KG1 (cell line): ENCODE measurements around the gene SPEN.
"Not testable (repeated sequence)": the region's sequence is repeated elsewhere in the genome, so short reads cannot be mapped to it uniquely, and the experiment has no call there.

Experiments
- DNase-seq: peaks from one replicate; lab custom pipeline; 2025; lab: John Stamatoyannopoulos, UW

The SPEN gene

DNA sequence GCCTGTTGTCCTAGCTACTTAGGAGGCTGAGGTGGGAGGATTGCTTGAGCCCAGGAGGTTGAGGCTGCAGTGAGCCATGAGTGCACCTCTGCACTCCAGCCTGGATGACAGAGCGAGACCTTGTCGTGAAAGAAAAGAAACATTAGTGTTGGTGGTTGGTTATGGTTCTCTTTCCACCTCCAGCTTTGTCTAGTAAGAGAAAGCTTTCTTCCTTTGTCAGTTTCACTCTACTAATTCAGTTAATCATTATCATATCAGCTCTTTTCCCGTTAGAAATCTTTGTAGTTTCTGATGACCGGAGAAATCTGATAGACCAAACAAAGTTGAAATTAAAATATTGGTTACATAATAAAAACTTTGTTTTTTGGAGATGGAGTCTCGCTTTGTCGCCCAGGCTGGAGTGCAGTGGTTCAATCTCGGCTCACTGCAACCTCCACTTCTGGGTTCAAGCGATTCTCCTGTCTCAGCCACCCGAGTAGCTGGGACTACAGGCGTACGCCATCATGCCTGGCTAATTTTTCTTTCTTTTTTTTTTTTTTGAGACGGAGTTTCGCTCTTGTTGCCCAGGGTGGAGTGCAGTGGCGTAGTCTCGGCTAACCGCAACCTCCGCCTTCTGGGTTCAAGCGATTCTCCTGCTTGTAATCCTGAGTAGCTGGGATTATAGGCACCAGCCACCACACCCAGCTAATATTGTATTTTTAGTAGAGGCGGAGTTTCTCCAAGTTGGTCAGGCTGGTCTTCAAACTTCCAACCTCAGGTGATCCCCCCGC is 49.5 kb downstream of the SPEN start:
- DNase-seq = not testable (repeated sequence)

DNA sequence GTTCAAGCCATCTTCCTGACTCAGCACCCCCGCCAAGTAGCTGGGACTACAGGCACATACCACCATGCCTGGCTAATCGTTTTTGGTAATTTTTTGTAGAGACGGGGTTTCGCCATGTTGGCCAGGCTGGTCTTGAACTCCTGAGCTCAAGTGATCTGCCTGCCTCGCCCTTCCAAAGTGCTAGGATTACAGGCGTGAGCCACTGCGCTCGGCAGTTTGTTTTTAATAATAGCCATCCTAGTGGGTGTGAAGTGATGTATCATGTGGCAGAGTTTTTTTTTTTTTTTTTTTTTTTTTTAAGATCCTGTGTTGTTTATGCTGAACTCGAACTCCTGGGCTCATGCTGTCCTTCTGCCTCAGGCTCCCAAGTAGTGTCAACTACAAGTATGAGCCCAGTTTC is 51.8 kb downstream of the SPEN start:
- DNase-seq = no peak

DNA sequence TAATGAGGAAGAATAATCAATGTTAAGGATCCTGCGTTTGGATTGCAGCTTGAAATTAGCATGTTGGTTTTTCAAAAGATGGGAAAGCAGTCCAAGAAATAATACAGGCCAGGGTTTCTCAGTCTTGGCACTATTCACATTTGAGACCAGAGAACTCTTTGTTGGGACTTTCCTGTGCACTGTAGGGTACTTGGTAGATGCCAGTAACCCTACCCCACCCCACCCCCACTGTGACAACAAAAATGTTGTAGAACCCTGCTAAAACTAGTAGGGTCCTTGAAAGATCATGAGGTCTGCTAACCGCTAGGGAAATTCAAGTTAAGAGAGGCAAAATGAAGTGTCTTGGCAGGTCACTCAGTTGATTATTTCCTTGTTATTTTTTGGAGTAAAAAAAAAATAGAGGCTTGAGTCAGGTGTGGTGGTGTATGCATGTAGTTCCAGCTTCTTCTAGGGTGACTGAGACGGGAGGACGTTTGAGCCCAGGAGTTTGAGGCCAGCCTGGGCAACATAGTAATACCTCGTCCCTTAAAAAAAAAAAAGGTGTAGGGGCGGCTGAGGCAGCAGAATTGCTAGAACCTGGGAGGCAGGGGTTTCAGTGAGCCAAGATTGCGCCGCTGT is 53.3 kb downstream of the SPEN start:
- DNase-seq = no peak

DNA sequence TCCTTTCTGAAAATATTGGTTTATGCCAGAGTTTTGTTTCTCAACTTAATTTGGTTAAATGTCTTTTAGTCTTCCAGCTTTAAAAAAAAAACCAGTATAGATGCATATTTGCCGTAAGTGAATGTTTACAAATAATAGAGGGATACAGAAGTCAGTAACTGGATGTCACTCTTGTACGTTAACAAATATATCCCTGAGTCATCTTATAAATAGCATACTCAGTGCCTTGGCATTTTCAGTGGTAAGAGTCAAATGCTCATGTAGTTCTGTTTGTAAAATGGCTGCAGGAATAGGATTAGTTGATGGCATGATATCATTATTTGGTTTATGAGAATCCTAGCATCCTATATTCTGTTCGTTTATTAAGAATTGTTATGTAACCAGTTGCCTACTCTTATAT is 55.4 kb downstream of the SPEN start:
- DNase-seq = no peak

DNA sequence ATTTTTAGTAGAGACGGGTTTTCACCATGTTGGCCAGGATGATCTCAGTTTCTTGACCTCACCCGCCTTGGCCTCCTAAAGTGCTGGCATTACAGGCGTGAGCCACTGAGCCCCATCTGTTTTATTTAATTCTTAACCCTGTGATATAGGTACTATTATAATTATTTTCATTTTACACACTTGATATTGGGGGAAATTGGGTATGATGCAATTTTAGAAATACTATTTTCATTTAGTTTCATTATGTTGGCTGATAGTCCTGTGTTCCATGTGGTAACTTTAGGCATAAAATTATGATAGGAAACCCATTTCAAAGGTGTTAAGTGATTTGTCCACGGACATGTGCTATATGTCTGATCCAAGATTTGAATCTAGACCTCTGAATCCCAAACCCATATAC is 61.1 kb downstream of the SPEN start:
- no peak for DNase-seq

DNA sequence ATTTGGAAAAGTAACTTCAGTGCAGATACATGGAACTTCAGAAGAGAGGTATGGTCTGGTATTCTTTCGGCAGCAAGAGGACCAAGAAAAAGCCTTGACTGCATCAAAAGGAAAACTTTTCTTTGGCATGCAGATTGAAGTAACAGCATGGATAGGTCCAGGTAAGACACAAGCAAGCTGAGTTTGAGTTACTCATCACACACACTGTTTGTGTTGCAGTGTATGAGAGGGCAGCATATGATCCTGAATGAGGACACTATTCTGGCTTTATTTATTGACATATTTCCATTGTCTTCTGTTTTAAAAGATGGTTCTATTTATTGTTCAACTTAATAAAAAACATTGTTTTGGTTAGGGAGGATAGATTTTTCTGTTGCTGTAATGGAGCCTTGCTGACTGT is 63.6 kb downstream of the SPEN start:
- DNase-seq = no peak

DNA sequence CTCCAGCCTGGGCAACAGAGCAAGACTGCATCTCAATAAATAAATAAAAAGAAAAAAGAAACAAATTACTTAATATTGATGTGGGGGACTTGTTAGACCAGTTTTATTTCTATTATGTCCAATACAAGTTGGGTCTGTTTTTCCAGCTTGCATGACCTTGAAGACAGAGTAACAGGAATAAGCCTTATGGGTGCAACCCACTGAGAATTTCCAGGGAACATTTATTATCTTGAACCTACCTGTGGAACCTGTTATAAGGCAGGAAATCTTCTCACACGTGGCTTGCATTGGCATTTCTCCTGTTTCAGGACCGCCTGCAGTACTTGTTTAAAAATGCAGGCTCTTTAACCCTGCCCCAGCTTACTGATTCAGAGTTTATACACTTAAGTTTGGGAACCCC is 64.4 kb downstream of the SPEN start:
- DNase-seq = no peak

DNA sequence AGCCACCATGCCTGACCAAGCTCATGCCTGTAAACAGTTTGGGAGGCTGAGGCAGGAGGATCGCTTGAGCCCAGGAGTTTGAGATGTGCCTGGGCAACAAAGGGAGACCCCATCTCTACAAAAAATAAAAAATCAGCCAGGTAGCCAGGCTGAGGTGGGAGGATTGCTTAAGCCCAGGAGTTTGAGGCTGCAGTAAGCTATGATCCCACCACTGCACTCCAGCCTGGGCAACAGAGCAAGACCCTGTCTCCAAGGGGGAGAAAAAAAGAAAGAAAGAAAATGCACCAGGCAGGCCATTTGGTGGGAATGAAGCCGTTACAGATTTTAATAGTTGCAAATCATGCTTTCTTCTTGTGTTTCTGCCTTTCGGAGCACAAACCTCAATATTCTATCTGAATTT is 66.1 kb downstream of the SPEN start:
- not testable (repeated sequence) for DNase-seq

DNA sequence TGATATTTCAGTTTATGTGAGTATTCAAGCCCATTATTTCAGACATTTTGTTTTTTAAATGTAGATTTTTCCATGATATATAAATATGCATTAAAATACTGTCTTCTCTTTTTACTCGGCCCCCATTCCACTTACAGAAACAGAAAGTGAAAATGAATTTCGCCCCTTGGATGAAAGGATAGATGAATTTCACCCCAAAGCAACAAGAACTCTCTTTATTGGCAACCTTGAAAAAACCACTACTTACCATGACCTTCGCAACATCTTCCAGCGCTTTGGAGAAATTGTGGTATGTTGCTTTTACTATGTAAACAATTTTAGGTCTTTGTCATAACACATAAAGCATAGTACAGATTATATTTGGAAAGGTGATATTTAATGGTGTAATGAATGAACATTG is 68.5 kb downstream of the SPEN start:
- DNase-seq = no peak

DNA sequence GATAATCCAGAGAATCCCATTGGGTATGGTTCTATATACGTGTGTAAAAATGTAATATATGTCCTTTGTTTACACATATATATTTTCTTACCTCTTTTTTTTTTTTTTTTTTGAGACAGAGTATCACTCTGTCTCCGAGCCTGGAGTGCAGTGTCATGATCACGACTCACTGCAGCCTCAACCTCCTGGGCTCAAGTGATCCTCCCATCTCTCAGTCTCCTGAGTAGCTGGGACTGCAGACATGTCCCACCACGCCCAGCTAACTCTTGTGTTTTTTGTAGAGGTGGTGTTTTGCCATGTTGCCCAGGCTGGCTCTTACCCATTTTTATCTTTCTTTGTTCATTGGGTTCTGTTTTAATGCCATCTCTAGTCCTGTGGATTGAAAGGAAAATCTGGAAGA is 68.9 kb downstream of the SPEN start:
- no peak for DNase-seq

DNA sequence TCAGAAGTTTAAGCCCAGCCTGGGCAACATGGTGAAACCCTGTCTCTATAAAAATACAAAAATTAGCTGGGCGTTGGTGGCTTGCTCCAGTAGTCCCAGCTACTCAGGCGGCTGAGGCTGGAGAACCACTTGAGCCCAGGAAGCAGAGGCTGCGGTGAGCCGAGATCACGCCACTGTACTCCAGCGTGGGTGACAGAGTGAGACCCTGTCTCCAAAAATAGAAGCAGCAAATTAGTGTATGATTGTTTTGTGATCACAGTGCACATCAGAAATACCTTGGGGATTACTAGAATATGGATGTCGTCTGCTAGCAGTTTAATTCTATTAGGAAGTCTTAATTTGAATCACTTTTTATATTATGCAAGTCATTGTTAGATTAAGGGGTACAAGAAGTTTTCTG is 69.4 kb downstream of the SPEN start:
- no peak for DNase-seq

DNA sequence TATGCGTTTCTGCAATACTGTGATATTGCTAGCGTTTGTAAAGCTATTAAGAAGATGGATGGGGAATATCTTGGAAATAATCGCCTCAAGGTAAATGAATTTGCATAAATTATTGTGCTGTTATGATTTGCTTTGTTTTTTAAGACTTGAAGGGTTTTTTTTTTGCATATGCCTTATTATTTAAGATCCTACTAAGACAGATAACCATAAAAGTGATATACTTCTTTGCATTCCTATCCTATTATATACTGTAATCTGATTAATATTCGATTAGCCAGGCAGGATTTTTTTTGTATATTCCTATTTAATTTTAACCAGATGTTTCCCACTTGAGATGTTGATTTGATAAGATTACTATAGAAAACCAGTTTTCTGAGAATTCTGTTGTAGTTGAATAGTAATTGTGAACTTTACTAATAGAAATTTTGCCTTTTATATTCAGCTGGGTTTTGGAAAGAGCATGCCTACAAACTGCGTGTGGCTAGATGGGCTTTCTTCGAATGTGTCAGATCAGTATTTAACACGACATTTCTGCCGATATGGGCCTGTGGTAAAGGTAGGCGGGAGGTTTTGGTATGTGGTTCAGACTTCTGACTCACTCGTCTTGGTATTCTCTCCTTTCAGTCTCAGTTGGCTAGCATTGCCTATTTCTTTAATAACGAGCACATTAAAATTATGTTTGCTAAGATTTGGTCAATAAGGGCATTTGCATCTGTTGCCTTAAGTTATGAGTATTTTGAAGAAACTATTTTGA is 71.6 kb downstream of the SPEN start:
- no peak for DNase-seq

DNA sequence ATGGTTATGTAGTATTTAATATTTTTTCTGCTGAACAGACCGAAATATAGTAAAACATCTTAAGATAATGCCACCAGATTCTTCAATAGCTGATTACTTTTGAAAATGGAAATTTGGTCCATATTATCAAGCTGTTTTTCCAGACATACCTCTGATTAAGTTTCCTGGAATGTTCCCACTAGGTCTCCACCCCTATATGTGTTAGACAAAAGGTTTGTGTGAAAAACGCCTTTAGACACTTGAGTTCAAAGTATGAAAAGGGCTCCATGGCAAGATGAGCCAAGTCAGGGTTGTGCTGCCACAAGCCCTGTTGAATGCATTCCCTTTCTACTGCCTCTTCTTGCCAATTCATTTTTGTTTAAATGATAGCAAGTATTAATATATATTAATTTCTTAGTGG is 75.7 kb downstream of the SPEN start:
- DNase-seq = no peak

DNA sequence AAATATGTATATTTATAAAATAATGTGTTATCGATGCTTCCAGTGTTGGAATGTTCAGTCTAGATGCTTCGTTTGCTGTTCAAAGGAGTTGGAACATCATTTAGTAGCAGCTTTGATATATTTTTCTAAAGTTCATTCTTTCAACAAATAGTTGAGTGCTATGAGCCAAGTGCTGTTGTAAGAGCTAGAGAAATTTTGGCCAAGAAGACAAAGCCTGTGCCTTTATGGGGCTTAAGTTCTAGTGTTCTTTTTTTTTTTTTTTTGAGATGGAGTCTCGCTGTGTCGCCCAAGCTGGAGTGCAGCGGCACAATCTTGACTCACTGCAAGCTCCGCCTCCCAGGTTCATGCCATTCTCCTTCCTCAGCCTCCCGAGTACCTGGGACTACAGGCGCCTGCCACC is 78.9 kb downstream of the SPEN start:
- DNase-seq = not testable (repeated sequence)

DNA sequence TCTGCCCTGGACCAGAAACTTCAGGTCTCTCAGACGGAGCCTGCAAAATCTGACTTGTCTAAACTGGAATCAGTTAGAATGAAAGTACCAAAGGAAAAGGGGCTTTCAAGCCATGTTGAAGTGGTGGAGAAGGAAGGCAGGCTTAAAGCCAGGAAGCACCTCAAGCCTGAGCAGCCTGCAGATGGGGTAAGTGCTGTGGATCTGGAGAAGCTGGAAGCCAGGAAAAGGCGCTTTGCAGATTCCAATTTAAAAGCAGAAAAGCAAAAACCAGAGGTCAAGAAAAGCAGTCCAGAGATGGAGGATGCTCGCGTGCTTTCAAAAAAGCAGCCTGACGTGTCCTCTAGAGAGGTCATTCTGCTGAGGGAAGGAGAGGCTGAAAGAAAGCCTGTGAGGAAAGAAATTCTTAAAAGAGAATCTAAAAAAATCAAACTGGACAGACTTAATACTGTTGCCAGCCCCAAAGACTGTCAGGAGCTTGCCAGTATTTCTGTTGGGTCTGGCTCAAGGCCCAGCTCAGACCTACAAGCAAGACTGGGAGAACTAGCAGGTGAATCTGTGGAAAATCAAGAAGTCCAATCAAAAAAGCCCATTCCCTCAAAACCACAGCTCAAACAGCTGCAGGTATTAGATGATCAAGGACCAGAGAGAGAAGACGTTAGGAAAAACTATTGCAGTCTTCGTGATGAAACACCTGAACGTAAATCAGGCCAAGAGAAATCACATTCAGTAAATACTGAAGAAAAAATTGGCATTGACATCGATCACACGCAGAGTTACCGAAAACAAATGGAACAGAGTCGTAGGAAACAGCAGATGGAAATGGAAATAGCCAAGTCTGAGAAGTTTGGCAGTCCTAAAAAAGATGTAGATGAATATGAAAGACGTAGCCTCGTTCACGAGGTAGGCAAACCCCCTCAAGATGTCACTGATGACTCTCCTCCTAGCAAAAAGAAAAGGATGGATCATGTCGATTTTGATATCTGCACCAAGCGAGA is 81.8 kb downstream of the SPEN start:
- DNase-seq = no peak

DNA sequence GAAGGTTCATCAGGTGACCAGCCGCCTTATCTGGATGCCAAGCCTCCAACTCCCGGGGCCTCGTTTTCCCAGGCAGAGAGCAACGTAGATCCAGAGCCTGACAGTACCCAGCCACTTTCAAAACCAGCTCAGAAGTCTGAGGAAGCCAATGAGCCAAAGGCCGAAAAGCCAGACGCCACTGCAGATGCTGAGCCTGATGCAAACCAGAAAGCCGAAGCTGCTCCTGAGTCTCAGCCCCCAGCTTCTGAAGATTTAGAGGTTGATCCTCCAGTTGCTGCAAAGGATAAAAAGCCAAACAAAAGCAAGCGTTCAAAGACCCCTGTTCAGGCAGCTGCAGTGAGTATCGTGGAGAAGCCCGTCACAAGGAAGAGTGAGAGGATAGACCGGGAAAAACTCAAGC is 83.9 kb downstream of the SPEN start:
- no peak for DNase-seq

DNA sequence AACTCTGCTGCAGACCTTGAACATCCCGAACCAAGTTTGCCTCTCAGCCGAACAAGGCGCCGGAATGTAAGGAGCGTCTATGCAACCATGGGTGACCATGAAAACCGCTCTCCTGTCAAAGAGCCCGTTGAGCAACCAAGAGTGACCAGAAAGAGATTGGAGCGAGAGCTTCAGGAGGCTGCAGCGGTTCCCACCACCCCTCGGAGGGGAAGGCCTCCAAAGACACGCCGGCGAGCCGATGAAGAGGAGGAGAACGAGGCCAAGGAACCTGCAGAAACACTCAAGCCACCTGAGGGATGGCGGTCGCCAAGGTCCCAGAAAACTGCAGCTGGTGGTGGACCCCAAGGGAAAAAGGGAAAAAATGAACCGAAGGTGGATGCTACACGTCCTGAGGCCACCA is 84.4 kb downstream of the SPEN start:
- no peak for DNase-seq

DNA sequence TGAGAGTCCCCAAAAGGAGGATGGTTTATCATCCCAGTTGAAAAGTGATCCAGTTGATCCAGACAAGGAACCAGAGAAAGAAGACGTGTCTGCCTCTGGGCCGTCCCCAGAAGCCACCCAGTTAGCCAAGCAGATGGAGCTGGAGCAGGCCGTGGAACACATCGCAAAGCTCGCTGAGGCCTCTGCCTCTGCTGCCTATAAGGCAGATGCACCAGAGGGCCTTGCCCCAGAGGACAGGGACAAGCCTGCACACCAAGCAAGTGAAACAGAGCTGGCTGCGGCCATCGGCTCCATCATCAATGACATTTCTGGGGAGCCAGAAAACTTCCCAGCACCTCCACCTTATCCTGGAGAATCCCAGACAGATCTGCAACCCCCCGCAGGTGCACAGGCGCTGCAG is 85.1 kb downstream of the SPEN start:
- no peak for DNase-seq

DNA sequence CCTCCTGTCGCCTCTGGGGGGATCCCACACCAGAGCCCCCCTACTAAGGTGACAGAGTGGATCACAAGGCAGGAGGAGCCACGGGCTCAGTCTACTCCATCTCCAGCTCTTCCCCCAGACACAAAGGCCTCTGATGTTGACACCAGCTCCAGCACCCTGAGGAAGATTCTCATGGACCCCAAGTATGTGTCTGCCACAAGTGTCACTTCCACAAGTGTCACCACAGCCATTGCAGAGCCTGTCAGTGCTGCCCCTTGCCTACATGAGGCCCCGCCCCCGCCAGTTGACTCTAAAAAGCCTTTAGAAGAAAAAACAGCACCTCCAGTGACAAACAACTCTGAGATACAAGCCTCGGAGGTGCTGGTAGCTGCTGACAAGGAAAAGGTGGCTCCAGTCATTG is 86.2 kb downstream of the SPEN start:
- DNase-seq = no peak

DNA sequence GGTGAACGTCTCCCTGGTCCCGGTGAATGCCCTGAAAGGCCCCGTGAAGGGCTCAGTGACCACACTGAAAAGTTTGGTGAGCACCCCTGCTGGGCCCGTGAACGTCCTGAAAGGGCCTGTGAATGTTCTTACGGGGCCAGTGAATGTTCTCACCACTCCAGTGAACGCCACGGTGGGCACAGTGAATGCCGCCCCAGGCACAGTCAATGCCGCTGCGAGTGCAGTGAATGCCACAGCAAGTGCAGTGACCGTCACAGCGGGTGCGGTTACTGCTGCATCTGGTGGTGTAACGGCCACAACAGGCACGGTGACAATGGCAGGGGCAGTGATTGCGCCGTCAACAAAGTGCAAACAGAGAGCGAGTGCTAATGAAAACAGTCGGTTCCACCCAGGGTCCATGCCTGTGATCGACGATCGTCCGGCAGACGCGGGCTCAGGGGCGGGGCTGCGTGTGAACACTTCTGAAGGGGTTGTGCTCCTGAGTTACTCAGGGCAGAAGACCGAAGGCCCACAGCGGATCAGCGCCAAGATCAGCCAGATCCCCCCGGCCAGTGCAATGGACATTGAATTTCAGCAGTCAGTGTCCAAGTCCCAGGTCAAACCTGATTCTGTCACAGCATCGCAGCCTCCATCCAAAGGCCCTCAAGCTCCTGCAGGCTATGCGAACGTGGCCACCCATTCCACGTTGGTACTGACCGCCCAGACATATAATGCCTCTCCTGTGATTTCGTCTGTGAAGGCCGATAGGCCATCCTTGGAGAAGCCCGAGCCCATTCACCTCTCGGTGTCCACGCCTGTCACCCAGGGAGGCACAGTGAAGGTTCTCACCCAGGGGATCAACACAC is 86.9 kb downstream of the SPEN start:
- no peak for DNase-seq
